ENCODE results near the gene UBAC1.

DNA sequence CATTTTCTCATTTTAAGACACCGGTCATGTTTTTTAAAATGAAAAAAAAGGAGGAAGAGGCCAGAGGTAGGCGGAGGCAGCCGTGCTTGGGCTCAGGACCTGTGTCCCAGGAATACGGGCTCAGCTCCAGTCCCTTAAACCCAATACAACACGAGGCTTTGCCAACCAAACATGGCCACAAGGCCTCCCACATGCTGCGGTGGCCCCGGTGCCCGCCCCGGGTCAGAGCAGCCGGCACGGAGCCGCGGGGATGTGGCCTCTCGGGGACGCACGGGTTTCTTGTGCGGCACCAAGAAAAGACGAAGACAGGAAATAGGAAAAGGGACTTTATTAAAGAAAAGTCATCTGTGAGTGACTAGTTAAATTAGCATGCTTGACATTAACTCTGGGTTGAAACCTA, 28.5 kb downstream of the UBAC1 start:
- TF ChIP-seq, protein P1, sequence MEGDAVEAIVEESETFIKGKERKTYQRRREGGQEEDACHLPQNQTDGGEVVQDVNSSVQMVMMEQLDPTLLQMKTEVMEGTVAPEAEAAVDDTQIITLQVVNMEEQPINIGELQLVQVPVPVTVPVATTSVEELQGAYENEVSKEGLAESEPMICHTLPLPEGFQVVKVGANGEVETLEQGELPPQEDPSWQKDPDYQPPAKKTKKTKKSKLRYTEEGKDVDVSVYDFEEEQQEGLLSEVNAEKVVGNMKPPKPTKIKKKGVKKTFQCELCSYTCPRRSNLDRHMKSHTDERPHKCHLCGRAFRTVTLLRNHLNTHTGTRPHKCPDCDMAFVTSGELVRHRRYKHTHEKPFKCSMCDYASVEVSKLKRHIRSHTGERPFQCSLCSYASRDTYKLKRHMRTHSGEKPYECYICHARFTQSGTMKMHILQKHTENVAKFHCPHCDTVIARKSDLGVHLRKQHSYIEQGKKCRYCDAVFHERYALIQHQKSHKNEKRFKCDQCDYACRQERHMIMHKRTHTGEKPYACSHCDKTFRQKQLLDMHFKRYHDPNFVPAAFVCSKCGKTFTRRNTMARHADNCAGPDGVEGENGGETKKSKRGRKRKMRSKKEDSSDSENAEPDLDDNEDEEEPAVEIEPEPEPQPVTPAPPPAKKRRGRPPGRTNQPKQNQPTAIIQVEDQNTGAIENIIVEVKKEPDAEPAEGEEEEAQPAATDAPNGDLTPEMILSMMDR (IDR thresholded peaks at IDR 0.05) = no peak
- no peak for TF ChIP-seq POLR2A (IDR thresholded peaks at IDR 0.05)
- no peak for TF ChIP-seq POLR2AphosphoS5 (IDR thresholded peaks at IDR 0.05; ENCODE audit: insufficient read depth in 1 of 2, low read depth in 1 of 2)

Data from vagina (tissue), 2 donors.